GM18858 (cell line): ENCODE results near the gene IL32.
A peak's percentile ranks its signal among the peaks of the same experiment; 100 is the strongest.
"Not testable (repeated sequence)": the region's sequence is repeated elsewhere in the genome, so short reads cannot be mapped to it uniquely, and the experiment has no call there.

Experiments
- ATAC-seq: cut with Tn5 transposase; IDR thresholded peaks from one replicate; pipeline ENCODE4 v1.9.1; 2021; ENCODE audit not compliant: unreplicated experiment

IL32 gene

GRCh38 chr16:3069146-3069545 is 3.7 kb downstream of the IL32 start:
- not testable (repeated sequence) for ATAC-seq

- ATAC-seq: no peak
Observed at GRCh38 chr16:3070608-3071111, 5.2 kb downstream of the IL32 start.

- ATAC-seq: no peak
Observed at GRCh38 chr16:3071655-3072054, 6.2 kb downstream of the IL32 start.

- not testable (repeated sequence) for ATAC-seq
Observed at GRCh38 chr16:3072148-3072547, 6.7 kb downstream of the IL32 start.

- ATAC-seq: not testable (repeated sequence)
Observed at GRCh38 chr16:3072576-3073263, 7.3 kb downstream of the IL32 start.

GRCh38 chr16:3073448-3073847 is 8.0 kb downstream of the IL32 start:
- ATAC-seq: no peak

- peak; percentile 66 for ATAC-seq
Observed at GRCh38 chr16:3074860-3075522, 9.6 kb downstream of the IL32 start.

GRCh38 chr16:3075523-3075915 is 10.1 kb downstream of the IL32 start:
- no peak for ATAC-seq

- ATAC-seq: not testable (repeated sequence)
Observed at GRCh38 chr16:3075946-3076345, 10.5 kb downstream of the IL32 start.

- no peak for ATAC-seq
Observed at GRCh38 chr16:3076577-3076976, 11.1 kb downstream of the IL32 start.

GRCh38 chr16:3080024-3080423 is 14.6 kb downstream of the IL32 start:
- ATAC-seq: no peak

- ATAC-seq: not testable (repeated sequence)
Observed at GRCh38 chr16:3081957-3082356, 16.5 kb downstream of the IL32 start.

- ATAC-seq: not testable (repeated sequence)
Observed at GRCh38 chr16:3083408-3083807, 18.0 kb downstream of the IL32 start.

GRCh38 chr16:3084491-3084890 is 19.1 kb downstream of the IL32 start:
- ATAC-seq: no peak

GRCh38 chr16:3084969-3085670 is 19.7 kb downstream of the IL32 start:
- no peak for ATAC-seq

- no peak for ATAC-seq
Observed at GRCh38 chr16:3085868-3086595, 20.6 kb downstream of the IL32 start.

GRCh38 chr16:3086596-3087242 is 21.3 kb downstream of the IL32 start:
- ATAC-seq: no peak

GRCh38 chr16:3087243-3088235 is 22.1 kb downstream of the IL32 start:
- ATAC-seq: no peak

GRCh38 chr16:3088450-3088849 is 23.0 kb downstream of the IL32 start:
- no peak for ATAC-seq
